Fibroblast of lung (primary cell): ENCODE measurements around the gene TWIST2. TPM values are rescaled to one million over a fixed set of nuclear protein-coding genes. Genes with fewer than 3 reads are reported as not detected.

ENCODE experiments used
- DNase-seq, 2 donors: peaks; one replicate each; pipeline versions ENCODE4 v3.0.0 to v3.0.0-alpha.2; 2010; ENCODE audit warnings: low read depth in 2 of 2
- H2AFZ ChIP-seq: 2 replicates; pipeline ENCODE4 v1.5.1; 2012; ENCODE audit warnings: low read length, control low read depth, inconsistent platforms
- H3K27ac ChIP-seq: 2 replicates; pipeline ENCODE4 v1.5.1; 2011; ENCODE audit warnings: low read length, control low read depth; ENCODE audit not compliant: insufficient read depth
- H3K27me3 ChIP-seq: 2 replicates; pipeline ENCODE4 v1.5.1; 2011; ENCODE audit warnings: mild to moderate bottlenecking, low read length; ENCODE audit not compliant: control insufficient read depth, insufficient read depth
- H3K36me3 ChIP-seq: 2 replicates; pipeline ENCODE4 v1.5.1; 2011; ENCODE audit warnings: low read length; ENCODE audit not compliant: control insufficient read depth, insufficient read depth
- H3K4me1 ChIP-seq: 2 replicates; pipeline ENCODE4 v1.5.1; 2011; ENCODE audit warnings: low read length; ENCODE audit not compliant: control insufficient read depth, insufficient read depth; ENCODE audit errors: extremely low read depth
- H3K4me2 ChIP-seq: 2 replicates; pipeline ENCODE4 v1.5.1; 2011; ENCODE audit warnings: low read length, control low read depth; ENCODE audit not compliant: insufficient read depth; ENCODE audit errors: extremely low read depth
- H3K4me3 ChIP-seq, 4 experiments: fragments of 200-600 bp in 1 of 4; sonication (generic) in 1 of 4; replicated peaks in 1 of 4; 2 replicates each; pipeline ENCODE4 v1.5.1; 2011 to 2016; ENCODE audit warnings: low read length in 4 of 4, low read depth in 3 of 4, mild to moderate bottlenecking in 3 of 4, control low read depth in 2 of 4, inconsistent platforms in 1 of 4, mixed read lengths in 1 of 4; ENCODE audit not compliant: insufficient read depth in 1 of 4; ENCODE audit errors: control extremely low read depth in 1 of 4
- H3K79me2 ChIP-seq: 2 replicates; pipeline ENCODE4 v1.5.1; 2012; ENCODE audit warnings: mild to moderate bottlenecking, low read length, inconsistent platforms; ENCODE audit not compliant: control insufficient read depth, insufficient read depth
- H3K9ac ChIP-seq: 2 replicates; pipeline ENCODE4 v1.5.1; 2011; ENCODE audit warnings: mild to moderate bottlenecking, low read length, control low read depth; ENCODE audit not compliant: insufficient read depth
- H3K9me3 ChIP-seq: 2 replicates; pipeline ENCODE4 v1.5.1; 2012; ENCODE audit warnings: low read depth, low read length; ENCODE audit not compliant: control insufficient read depth, insufficient read depth
- H4K20me1 ChIP-seq: 2 replicates; pipeline ENCODE4 v1.5.1; 2011; ENCODE audit warnings: low read length; ENCODE audit not compliant: control insufficient read depth, insufficient read depth; ENCODE audit errors: extremely low read depth
- EZH2 ChIP-seq: IDR thresholded peaks from 2 replicates; pipeline ENCODE4 v1.5.1; 2012; ENCODE audit warnings: low read length, control low read depth, mild to moderate bottlenecking; ENCODE audit errors: missing control alignments
- polyA minus RNA-seq: library from RNA; depleted of rRNA, polyadenylated mRNA; stranded (reverse); fragments of >200 nt; gene quantifications from 2 replicates; pipeline ENCODE4 v1.2.3, GENCODE V29; 2011; ENCODE audit warnings: low replicate concordance
- polyA plus RNA-seq, 2 donors: library from polyadenylated mRNA; depleted of rRNA in 1 of 2; stranded (reverse) in 1 of 2; unstranded in 1 of 2; fragments of >200 nt; gene quantifications; 2 replicates each; pipeline ENCODE4 v1.2.1, GENCODE V29; 2011 to 2012; ENCODE audit warnings: missing spikeins in 1 of 2
- total RNA-seq: library from RNA; depleted of rRNA; stranded (reverse); fragments of >200 nt; gene quantifications from 2 replicates; pipeline ENCODE4 v1.2.1, GENCODE V29; 2014
- TF ChIP-seq, protein P1 (sequence below), 2 donors: IDR thresholded peaks in 1 of 2; conservative IDR thresholded peaks in 1 of 2; 1 replicate in 1 of 2; 2 replicates in 1 of 2; pipeline ENCODE4 v1.5.1; 2011 to 2012; ENCODE audit warnings: low read length in 2 of 2, control low read depth in 1 of 2, inconsistent platforms in 1 of 2, low read depth in 1 of 2, mild to moderate bottlenecking in 1 of 2

TWIST2 gene
- total RNA-seq (36.0 and 118 TPM in 2 replicates), polyA plus RNA-seq (85.2 and 97.7 TPM in 2 replicates), polyA minus RNA-seq (24.2 and 33.9 TPM in 2 replicates)
- 83.8 and 115 TPM in 2 replicates for polyA plus RNA-seq (2012)

DNA sequence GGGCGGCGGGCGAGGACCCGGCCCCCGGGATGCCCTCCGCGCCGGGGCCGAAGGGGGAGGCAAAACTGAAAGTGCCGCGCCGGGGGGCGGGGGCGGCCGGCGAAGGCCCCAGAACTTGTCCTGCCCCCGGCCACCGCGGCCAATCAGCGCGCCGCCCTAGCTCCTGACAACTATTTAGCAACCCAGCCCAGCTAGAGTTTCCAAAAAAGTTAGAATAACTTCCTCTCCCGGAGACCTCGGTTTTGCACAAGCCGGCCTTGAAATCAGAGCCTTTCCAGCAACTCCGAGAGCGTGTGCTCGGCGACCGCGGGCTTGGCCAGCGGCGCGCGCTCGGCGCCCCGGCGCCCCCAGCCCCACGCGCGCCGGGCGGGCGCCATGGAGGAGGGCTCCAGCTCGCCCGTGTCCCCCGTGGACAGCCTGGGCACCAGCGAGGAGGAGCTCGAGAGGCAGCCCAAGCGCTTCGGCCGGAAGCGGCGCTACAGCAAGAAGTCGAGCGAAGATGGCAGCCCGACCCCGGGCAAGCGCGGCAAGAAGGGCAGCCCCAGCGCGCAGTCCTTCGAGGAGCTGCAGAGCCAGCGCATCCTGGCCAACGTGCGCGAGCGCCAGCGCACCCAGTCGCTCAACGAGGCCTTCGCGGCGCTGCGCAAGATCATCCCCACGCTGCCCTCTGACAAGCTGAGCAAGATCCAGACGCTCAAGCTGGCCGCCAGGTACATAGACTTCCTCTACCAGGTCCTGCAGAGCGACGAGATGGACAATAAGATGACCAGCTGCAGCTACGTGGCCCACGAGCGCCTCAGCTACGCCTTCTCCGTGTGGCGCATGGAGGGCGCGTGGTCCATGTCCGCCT lies at the start of gene TWIST2:
TSS of gene TWIST2 (plus strand) at position 245 of the 850 bp plus-strand sequence. CDS start at position 376, 131 bp downstream.
- peak within 1 kb of the TSS; percentile 52 for H2AFZ ChIP-seq
- no peak for TF ChIP-seq EZH2
- TF ChIP-seq, protein P1, sequence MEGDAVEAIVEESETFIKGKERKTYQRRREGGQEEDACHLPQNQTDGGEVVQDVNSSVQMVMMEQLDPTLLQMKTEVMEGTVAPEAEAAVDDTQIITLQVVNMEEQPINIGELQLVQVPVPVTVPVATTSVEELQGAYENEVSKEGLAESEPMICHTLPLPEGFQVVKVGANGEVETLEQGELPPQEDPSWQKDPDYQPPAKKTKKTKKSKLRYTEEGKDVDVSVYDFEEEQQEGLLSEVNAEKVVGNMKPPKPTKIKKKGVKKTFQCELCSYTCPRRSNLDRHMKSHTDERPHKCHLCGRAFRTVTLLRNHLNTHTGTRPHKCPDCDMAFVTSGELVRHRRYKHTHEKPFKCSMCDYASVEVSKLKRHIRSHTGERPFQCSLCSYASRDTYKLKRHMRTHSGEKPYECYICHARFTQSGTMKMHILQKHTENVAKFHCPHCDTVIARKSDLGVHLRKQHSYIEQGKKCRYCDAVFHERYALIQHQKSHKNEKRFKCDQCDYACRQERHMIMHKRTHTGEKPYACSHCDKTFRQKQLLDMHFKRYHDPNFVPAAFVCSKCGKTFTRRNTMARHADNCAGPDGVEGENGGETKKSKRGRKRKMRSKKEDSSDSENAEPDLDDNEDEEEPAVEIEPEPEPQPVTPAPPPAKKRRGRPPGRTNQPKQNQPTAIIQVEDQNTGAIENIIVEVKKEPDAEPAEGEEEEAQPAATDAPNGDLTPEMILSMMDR (conservative IDR thresholded peaks at IDR 0.05 in 1 of 2, IDR thresholded peaks at IDR 0.05 in 1 of 2; ENCODE audit: low read depth in 1 of 2, low read length in 2 of 2): peak in 1 of 2 donors; percentile 45
- peak within 1 kb of the TSS; percentile 86 for H3K9ac ChIP-seq
- peaks cover 2% of the 10 kb centered on the region for H3K4me1 ChIP-seq
- no peaks in the 10 kb centered on the region for H3K36me3 ChIP-seq
- H3K4me3 ChIP-seq: peak within 1 kb of the TSS; percentile 45 to 99 (median 95)
- no peaks in the 10 kb centered on the region for H3K9me3 ChIP-seq
- H3K27me3 ChIP-seq: no peaks in the 10 kb centered on the region
- DNase-seq: peak; percentile 95
- peak within 1 kb of the TSS; percentile 98 for H3K4me2 ChIP-seq
- peaks cover 64% of the 10 kb centered on the region for H3K79me2 ChIP-seq
- peak within 1 kb of the TSS; percentile 91 for H3K27ac ChIP-seq
- H4K20me1 ChIP-seq: no peaks in the 10 kb centered on the region

DNA sequence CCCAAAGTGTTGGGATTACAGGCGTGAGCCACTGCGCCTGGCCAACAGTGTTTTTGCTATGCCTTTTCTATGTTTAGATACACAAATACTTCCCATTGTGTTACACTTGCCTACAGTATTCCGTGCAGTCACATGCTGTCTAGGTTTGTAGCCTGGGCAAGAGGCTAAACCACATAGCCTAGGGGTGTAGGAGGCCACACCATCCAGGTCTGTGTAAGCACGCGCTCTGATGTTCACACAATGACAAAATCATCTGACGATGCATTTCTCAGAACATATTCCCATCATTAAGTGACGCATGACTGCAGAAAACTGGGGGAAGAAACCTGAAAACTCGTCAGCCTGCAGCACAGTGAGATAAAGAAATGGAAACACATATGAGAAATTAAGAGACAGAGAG lies 46.1 kb upstream of the TWIST2 start:
- H3K36me3 ChIP-seq: no peaks in the 10 kb centered on the region
- no peak overlapping the region for H2AFZ ChIP-seq
- H3K9ac ChIP-seq: no peak overlapping the region
- H3K4me1 ChIP-seq: no peaks in the 10 kb centered on the region
- H3K27ac ChIP-seq: no peak overlapping the region
- TF ChIP-seq, protein P1 (conservative IDR thresholded peaks at IDR 0.05 in 1 of 2, IDR thresholded peaks at IDR 0.05 in 1 of 2; ENCODE audit: low read depth in 1 of 2, low read length in 2 of 2): no peak
- H3K27me3 ChIP-seq: peaks cover 10% of the 10 kb centered on the region
- no peaks in the 10 kb centered on the region for H4K20me1 ChIP-seq
- H3K4me3 ChIP-seq: no peak overlapping the region
- DNase-seq: no peak
- no peaks in the 10 kb centered on the region for H3K79me2 ChIP-seq
- H3K9me3 ChIP-seq: no peaks in the 10 kb centered on the region
- H3K4me2 ChIP-seq: no peak overlapping the region

DNA sequence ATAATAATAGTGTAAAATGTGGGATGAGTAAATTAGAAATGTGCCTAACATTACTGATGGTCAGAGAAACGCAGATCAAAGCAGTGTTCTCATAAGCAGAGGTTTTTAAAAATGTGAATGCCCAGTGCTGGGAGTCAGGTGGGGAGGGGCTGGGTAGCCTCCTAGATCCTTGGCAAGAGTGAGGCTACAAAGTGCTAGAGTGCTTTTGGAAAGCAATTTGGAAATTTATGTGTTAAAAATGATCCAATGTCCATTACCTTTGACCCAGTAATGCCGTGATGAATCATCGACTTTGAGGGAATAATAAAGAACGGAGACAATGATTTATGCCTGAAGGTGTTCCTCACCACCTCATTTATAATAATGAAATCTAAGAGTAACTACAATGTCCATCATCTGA lies 44.9 kb upstream of the TWIST2 start:
- Histone ChIP-seq H3K27ac (no peak overlapping the region), H3K36me3 (no peaks in the 10 kb centered on the region), H3K9ac (no peak overlapping the region), H3K4me2 (no peak overlapping the region), H3K4me1 (no peaks in the 10 kb centered on the region), H3K9me3 (no peaks in the 10 kb centered on the region), H3K27me3 (peaks cover 10% of the 10 kb centered on the region), H4K20me1 (no peaks in the 10 kb centered on the region), H2AFZ (no peak overlapping the region), H3K79me2 (no peaks in the 10 kb centered on the region), H3K4me3 (no peak overlapping the region)
- TF ChIP-seq, protein P1 (conservative IDR thresholded peaks at IDR 0.05 in 1 of 2, IDR thresholded peaks at IDR 0.05 in 1 of 2; ENCODE audit: low read depth in 1 of 2, low read length in 2 of 2): no peak
- TF ChIP-seq EZH2: no peak
- no peak for DNase-seq
